Measurements from ENCODE around the gene FARS2.

DNA sequence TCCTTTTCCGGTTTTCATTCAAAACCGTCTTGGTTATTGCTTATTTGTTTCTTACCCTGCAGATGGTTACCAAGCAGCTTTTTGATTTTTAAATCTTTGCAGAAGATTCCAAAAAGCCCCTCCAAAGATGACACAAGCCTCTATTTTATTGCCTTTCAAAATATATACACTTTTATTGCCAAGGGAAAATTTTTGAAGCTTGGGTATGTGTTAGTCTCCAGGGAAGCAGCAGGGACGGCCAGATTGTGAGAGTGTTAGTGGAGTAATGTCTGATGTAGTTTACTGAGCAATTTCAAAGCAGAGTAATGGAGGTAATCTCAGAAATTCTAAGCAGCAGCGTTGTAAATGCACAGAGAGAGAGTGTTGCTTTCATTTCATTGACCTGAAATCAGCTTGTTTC, 193.8 kb downstream of the FARS2 start:
- TF ChIP-seq, protein P1, sequence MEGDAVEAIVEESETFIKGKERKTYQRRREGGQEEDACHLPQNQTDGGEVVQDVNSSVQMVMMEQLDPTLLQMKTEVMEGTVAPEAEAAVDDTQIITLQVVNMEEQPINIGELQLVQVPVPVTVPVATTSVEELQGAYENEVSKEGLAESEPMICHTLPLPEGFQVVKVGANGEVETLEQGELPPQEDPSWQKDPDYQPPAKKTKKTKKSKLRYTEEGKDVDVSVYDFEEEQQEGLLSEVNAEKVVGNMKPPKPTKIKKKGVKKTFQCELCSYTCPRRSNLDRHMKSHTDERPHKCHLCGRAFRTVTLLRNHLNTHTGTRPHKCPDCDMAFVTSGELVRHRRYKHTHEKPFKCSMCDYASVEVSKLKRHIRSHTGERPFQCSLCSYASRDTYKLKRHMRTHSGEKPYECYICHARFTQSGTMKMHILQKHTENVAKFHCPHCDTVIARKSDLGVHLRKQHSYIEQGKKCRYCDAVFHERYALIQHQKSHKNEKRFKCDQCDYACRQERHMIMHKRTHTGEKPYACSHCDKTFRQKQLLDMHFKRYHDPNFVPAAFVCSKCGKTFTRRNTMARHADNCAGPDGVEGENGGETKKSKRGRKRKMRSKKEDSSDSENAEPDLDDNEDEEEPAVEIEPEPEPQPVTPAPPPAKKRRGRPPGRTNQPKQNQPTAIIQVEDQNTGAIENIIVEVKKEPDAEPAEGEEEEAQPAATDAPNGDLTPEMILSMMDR (IDR thresholded peaks at IDR 0.05; ENCODE audit: poor library complexity) = no peak
- TF ChIP-seq EZH2phosphoT487 (IDR thresholded peaks at IDR 0.05; ENCODE audit: low read depth, severe bottlenecking, unreplicated experiment) (no peak), EZH2 (IDR thresholded peaks at IDR 0.05; ENCODE audit: borderline replicate concordance) (no peak)

Data from hepatocyte (in vitro differentiated cells).